Smooth muscle cell (in vitro differentiated cells): ENCODE measurements around the gene PCBP3. TPM values are rescaled to one million over a fixed set of nuclear protein-coding genes. Genes with fewer than 3 reads are reported as not detected.

Experiments
- DNase-seq: peaks from one replicate; lab custom pipeline; 2025; ENCODE audit not compliant: unreplicated experiment; lab: John Stamatoyannopoulos, UW
- H2AFZ ChIP-seq: fragments of 200-600 bp; sonication (generic); 2 replicates; pipeline ENCODE4 v1.6.0; 2016; ENCODE audit warnings: antibody characterized with exemption, low read depth, mild to moderate bottlenecking
- H3F3A ChIP-seq: fragments of 200-600 bp; sonication (generic); 2 replicates; pipeline ENCODE4 v1.6.0; 2017; ENCODE audit warnings: antibody characterized with exemption, low read depth
- H3K27ac ChIP-seq: fragments of 200-600 bp; sonication (generic); 2 replicates; pipeline ENCODE4 v1.5.1; 2016; ENCODE audit warnings: low read depth, mild to moderate bottlenecking
- H3K27me3 ChIP-seq: fragments of 200-600 bp; sonication (generic); 2 replicates; pipeline ENCODE4 v1.6.1; 2016; ENCODE audit warnings: low read depth, mild to moderate bottlenecking
- H3K36me3 ChIP-seq: fragments of 200-600 bp; sonication (generic); 2 replicates; pipeline ENCODE4 v1.5.1; 2016; ENCODE audit warnings: low read depth
- H3K4me1 ChIP-seq: fragments of 200-600 bp; sonication (generic); 2 replicates; pipeline ENCODE4 v1.5.1; 2016; ENCODE audit warnings: low read depth
- H3K4me2 ChIP-seq: fragments of 200-600 bp; sonication (generic); 2 replicates; pipeline ENCODE4 v1.6.0; 2016; ENCODE audit warnings: mild to moderate bottlenecking
- H3K4me3 ChIP-seq: fragments of 200-600 bp; sonication (generic); 2 replicates; pipeline ENCODE4 v1.5.1; 2016; ENCODE audit warnings: mild to moderate bottlenecking
- H3K79me2 ChIP-seq: fragments of 200-600 bp; sonication (generic); 2 replicates; pipeline ENCODE4 v1.6.0; 2016; ENCODE audit warnings: low read depth, mild to moderate bottlenecking
- H3K9ac ChIP-seq: fragments of 200-600 bp; sonication (generic); 2 replicates; pipeline ENCODE4 v1.6.0; 2016; ENCODE audit warnings: low read depth
- H3K9me3 ChIP-seq: fragments of 200-600 bp; sonication (generic); replicated peaks from 2 replicates; pipeline ENCODE4 v1.5.1; 2016; ENCODE audit warnings: low read depth
- H4K20me1 ChIP-seq: fragments of 200-600 bp; sonication (generic); 2 replicates; pipeline ENCODE4 v1.6.0; 2016; ENCODE audit warnings: low read depth
- CTCF ChIP-seq: fragments of 200-600 bp; sonication (generic); IDR thresholded peaks from 2 replicates; pipeline ENCODE4 v1.5.1; 2017; ENCODE audit warnings: borderline replicate concordance, mild to moderate bottlenecking, antibody characterized with exemption; ENCODE audit not compliant: insufficient read depth, poor library complexity, severe bottlenecking
- WGBS: methylation state at CpG from one replicate; pipeline ENCODE4 v1.1.7; 2016; ENCODE audit warnings: low lambda C conversion rate; 5-methylcytosine and 5-hydroxymethylcytosine counted together
- polyA plus RNA-seq: library from polyadenylated mRNA; unstranded; fragments of >200 nt; fragmentation: Nextera tagmentation; extraction: Ambion mirVana; gene quantifications from 2 replicates; pipeline ENCODE4 v1.2.1, GENCODE V29; 2016
- total RNA-seq: library from RNA; depleted of rRNA; stranded (reverse); fragments of >200 nt; gene quantifications from 2 replicates; pipeline ENCODE4 v1.2.3, GENCODE V29; 2014

PCBP3 gene
- total and polyA plus RNA-seq, 2 experiments from 2014 or later: 8.9 to 23.1 TPM

- no peaks in the 10 kb centered on the region for H3K36me3 ChIP-seq
- 94% methylated on average over 9 of the region's 9 CpGs for WGBS
- H3K4me1 ChIP-seq: no peaks in the 10 kb centered on the region
- DNase-seq: no peak
- no peak for TF ChIP-seq CTCF
- H3K9ac ChIP-seq: no peak overlapping the region
- H3K79me2 ChIP-seq: no peaks in the 10 kb centered on the region
- H4K20me1 ChIP-seq: no peaks in the 10 kb centered on the region
- H3K4me3 ChIP-seq: no peak overlapping the region
- H3K27me3 ChIP-seq: no peaks in the 10 kb centered on the region
- no peak overlapping the region for H3K27ac ChIP-seq
- no peak overlapping the region for H3K4me2 ChIP-seq
- H2AFZ ChIP-seq: no peak overlapping the region
- no peaks in the 10 kb centered on the region for H3F3A ChIP-seq
- H3K9me3 ChIP-seq: no peaks in the 10 kb centered on the region
Measured at GRCh38 chr21:45799765-45800338, 156.3 kb downstream of the PCBP3 start.

GRCh38 chr21:45800339-45801080 is 157.0 kb downstream of the PCBP3 start:
- no peaks in the 10 kb centered on the region for H3K4me1 ChIP-seq
- H3K79me2 ChIP-seq: no peaks in the 10 kb centered on the region
- H3F3A ChIP-seq: no peaks in the 10 kb centered on the region
- H3K4me2 ChIP-seq: no peak overlapping the region
- 94% methylated on average over 14 of the region's 14 CpGs for WGBS
- no peak for DNase-seq
- H4K20me1 ChIP-seq: no peaks in the 10 kb centered on the region
- no peaks in the 10 kb centered on the region for H3K27me3 ChIP-seq
- H3K36me3 ChIP-seq: no peaks in the 10 kb centered on the region
- H3K4me3 ChIP-seq: no peak overlapping the region
- H3K9ac ChIP-seq: no peak overlapping the region
- no peaks in the 10 kb centered on the region for H3K9me3 ChIP-seq
- TF ChIP-seq CTCF: no peak
- H3K27ac ChIP-seq: no peak overlapping the region
- no peak overlapping the region for H2AFZ ChIP-seq

- DNase-seq: no peak
- no peak overlapping the region for H2AFZ ChIP-seq
- H3K4me1 ChIP-seq: no peaks in the 10 kb centered on the region
- H3K27me3 ChIP-seq: no peaks in the 10 kb centered on the region
- H3F3A ChIP-seq: no peaks in the 10 kb centered on the region
- H3K27ac ChIP-seq: no peak overlapping the region
- no peaks in the 10 kb centered on the region for H3K79me2 ChIP-seq
- no peak overlapping the region for H3K9ac ChIP-seq
- H3K9me3 ChIP-seq: no peaks in the 10 kb centered on the region
- no peaks in the 10 kb centered on the region for H4K20me1 ChIP-seq
- TF ChIP-seq CTCF: no peak
- H3K36me3 ChIP-seq: no peaks in the 10 kb centered on the region
- WGBS: 93% methylated on average over 7 of the region's 7 CpGs
- no peak overlapping the region for H3K4me2 ChIP-seq
- H3K4me3 ChIP-seq: no peak overlapping the region
Measured at GRCh38 chr21:45801129-45801964, 157.8 kb downstream of the PCBP3 start.
